Hepatocyte (in vitro differentiated cells): ENCODE data around the gene PPP2R5B. TPM values are rescaled to one million over a fixed set of nuclear protein-coding genes. Genes with fewer than 3 reads are reported as not detected.

Source experiments
- DNase-seq: peaks from one replicate; pipeline ENCODE4 v3.0.0-alpha.2; 2016; ENCODE audit warnings: low spot score
- H2AFZ ChIP-seq: fragments of 200-600 bp; sonication (generic); 2 replicates; pipeline ENCODE4 v1.6.0; 2016; ENCODE audit warnings: antibody characterized with exemption, mild to moderate bottlenecking
- H3K27ac ChIP-seq: fragments of 200-600 bp; sonication (generic); 2 replicates; pipeline ENCODE4 v1.5.1; 2016; ENCODE audit warnings: mild to moderate bottlenecking
- H3K27me3 ChIP-seq: fragments of 200-600 bp; sonication (generic); 2 replicates; pipeline ENCODE4 v1.6.1; 2016
- H3K36me3 ChIP-seq: fragments of 200-600 bp; sonication (generic); replicated peaks from 2 replicates; pipeline ENCODE4 v1.5.1; 2016; ENCODE audit warnings: low read depth; ENCODE audit not compliant: insufficient read depth
- H3K4me1 ChIP-seq: fragments of 200-600 bp; sonication (generic); 2 replicates; pipeline ENCODE4 v1.5.1; 2016; ENCODE audit warnings: mild to moderate bottlenecking, moderate library complexity; ENCODE audit not compliant: insufficient read depth
- H3K4me2 ChIP-seq: fragments of 200-600 bp; sonication (generic); 2 replicates; pipeline ENCODE4 v1.6.0; 2016
- H3K4me3 ChIP-seq: fragments of 200-600 bp; sonication (generic); 2 replicates; pipeline ENCODE4 v1.5.1; 2016; ENCODE audit warnings: mild to moderate bottlenecking
- H3K79me2 ChIP-seq: fragments of 200-600 bp; sonication (generic); 2 replicates; pipeline ENCODE4 v1.6.0; 2017; ENCODE audit warnings: mild to moderate bottlenecking
- H3K9me2 ChIP-seq: fragments of 200-600 bp; sonication (generic); replicated peaks from 2 replicates; pipeline ENCODE4 v1.6.0; 2017; ENCODE audit warnings: mild to moderate bottlenecking; ENCODE audit not compliant: insufficient read depth
- H3K9me3 ChIP-seq: fragments of 200-600 bp; sonication (generic); 2 replicates; pipeline ENCODE4 v1.5.1; 2016; ENCODE audit warnings: low read depth, mild to moderate bottlenecking
- H4K20me1 ChIP-seq: fragments of 200-600 bp; sonication (generic); 2 replicates; pipeline ENCODE4 v1.6.0; 2016; ENCODE audit warnings: mild to moderate bottlenecking; ENCODE audit not compliant: insufficient read depth, poor library complexity, severe bottlenecking
- CTCF ChIP-seq: fragments of 200-600 bp; sonication (generic); IDR thresholded peaks from 2 replicates; pipeline ENCODE4 v1.5.1; 2016; ENCODE audit warnings: antibody characterized with exemption, mild to moderate bottlenecking; ENCODE audit not compliant: poor library complexity
- EZH2 ChIP-seq: fragments of 200-600 bp; sonication (generic); IDR thresholded peaks from 2 replicates; pipeline ENCODE4 v1.6.1; 2016; ENCODE audit warnings: antibody characterized with exemption, mild to moderate bottlenecking, borderline replicate concordance
- EZH2phosphoT487 ChIP-seq: fragments of 200-600 bp; sonication (generic); IDR thresholded peaks from one replicate; pipeline ENCODE4 v1.6.1; 2018; ENCODE audit warnings: antibody characterized with exemption, mild to moderate bottlenecking, low read depth, moderate library complexity; ENCODE audit not compliant: unreplicated experiment, severe bottlenecking
- WGBS: methylation state at CpG from one replicate; pipeline ENCODE4 v1.1.6; 2016; ENCODE audit warnings: low lambda C conversion rate; ENCODE audit errors: missing lambda C conversion rate; 5-methylcytosine and 5-hydroxymethylcytosine counted together
- polyA plus RNA-seq: library from polyadenylated mRNA; unstranded; fragments of >200 nt; fragmentation: Nextera tagmentation; extraction: Ambion mirVana; gene quantifications from 2 replicates; pipeline ENCODE4 v1.2.1, GENCODE V29; 2016
- total RNA-seq: library from RNA; depleted of rRNA; stranded (reverse); fragments of >200 nt; gene quantifications from 2 replicates; pipeline ENCODE4 v1.2.3, GENCODE V29; 2014

The PPP2R5B gene
- total and polyA plus RNA-seq, 2 experiments from 2014 or later = 16.9 to 19.5 TPM

GRCh38 chr11:64881476-64881875 is 43.0 kb upstream of the PPP2R5B start:
- H3K4me1 ChIP-seq = peaks cover 23% of the 10 kb centered on the region
- H3K79me2 ChIP-seq = peaks cover 23% of the 10 kb centered on the region
- DNase-seq = no peak
- no peak overlapping the region for H2AFZ ChIP-seq
- H3K4me2 ChIP-seq = no peak overlapping the region
- TF ChIP-seq CTCF = no peak
- TF ChIP-seq EZH2phosphoT487 = no peak
- no peak for TF ChIP-seq EZH2
- H3K27ac ChIP-seq = no peak overlapping the region
- H4K20me1 ChIP-seq = peaks cover 9% of the 10 kb centered on the region
- no peaks in the 10 kb centered on the region for H3K9me3 ChIP-seq
- no peaks in the 10 kb centered on the region for H3K36me3 ChIP-seq
- no peaks in the 10 kb centered on the region for H3K9me2 ChIP-seq
- 83% methylated on average over 8 of the region's 8 CpGs for WGBS
- no peak overlapping the region for H3K4me3 ChIP-seq
- no peaks in the 10 kb centered on the region for H3K27me3 ChIP-seq

- H3K27ac ChIP-seq = no peak overlapping the region
- no peak overlapping the region for H2AFZ ChIP-seq
- TF ChIP-seq EZH2 (no peak), CTCF (no peak), EZH2phosphoT487 (no peak)
- DNase-seq = no peak
- no peak overlapping the region for H3K4me3 ChIP-seq
- H3K9me2 ChIP-seq = no peaks in the 10 kb centered on the region
- H3K36me3 ChIP-seq = no peaks in the 10 kb centered on the region
- WGBS = 84% methylated on average over 5 of the region's 5 CpGs
- H4K20me1 ChIP-seq = peaks cover 6% of the 10 kb centered on the region
- no peak overlapping the region for H3K4me2 ChIP-seq
- H3K4me1 ChIP-seq = peaks cover 21% of the 10 kb centered on the region
- peaks cover 17% of the 10 kb centered on the region for H3K79me2 ChIP-seq
- H3K9me3 ChIP-seq = no peaks in the 10 kb centered on the region
- no peaks in the 10 kb centered on the region for H3K27me3 ChIP-seq
Measured at GRCh38 chr11:64882243-64882642, 42.2 kb upstream of the PPP2R5B start.

DNA sequence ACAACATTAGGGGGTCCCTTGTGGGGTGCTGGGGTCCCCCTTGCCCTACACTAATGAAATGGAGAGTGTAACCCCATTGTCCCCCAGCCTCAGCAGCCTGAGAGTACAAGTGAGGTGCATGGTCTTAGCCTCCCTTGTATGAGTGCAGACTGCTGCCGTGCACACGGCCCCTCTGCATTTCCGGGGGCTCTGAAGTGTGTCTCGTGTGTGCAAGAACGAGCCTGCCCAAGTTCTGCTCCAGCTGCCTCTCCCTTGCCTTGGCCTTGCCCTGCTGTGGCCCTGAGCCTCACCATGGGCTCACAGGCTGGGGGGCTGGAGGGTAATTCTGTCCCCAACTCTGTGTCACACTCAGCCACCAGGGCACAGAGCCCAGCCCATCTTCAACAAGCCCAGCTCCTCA is 40.9 kb upstream of the PPP2R5B start:
- H3K4me1 ChIP-seq = peaks cover 33% of the 10 kb centered on the region
- WGBS = 87% methylated on average over 5 of the region's 5 CpGs

DNA sequence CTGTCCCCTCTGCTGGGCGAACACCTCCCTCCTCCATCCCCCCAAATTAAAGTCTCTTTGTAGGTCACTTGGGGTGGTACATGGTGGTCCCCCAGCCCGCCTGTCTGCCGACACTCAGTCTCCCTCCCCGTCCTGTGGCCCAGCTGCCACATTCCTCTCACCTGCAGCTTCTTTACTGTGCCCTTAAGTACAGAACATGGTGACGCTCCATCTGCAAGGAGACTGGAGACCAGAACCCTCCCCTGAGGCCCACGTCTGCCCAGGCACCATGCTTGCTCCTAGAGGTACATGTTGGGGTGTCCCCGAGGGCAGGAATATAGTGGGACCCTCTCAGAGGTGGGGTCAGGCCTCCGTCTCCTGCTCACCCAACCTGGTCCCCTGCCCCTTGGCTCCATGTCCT is 40.5 kb upstream of the PPP2R5B start:
- Histone ChIP-seq H3K4me1 (peaks cover 36% of the 10 kb centered on the region), H3K4me3 (no peak overlapping the region)
- 89% methylated on average over 8 of the region's 8 CpGs for WGBS

More for the DNA sequence above, 40.9 kb upstream of the PPP2R5B start:
- H3K9me3 ChIP-seq = no peaks in the 10 kb centered on the region
- H3K36me3 ChIP-seq = no peaks in the 10 kb centered on the region
- DNase-seq = no peak
- no peaks in the 10 kb centered on the region for H3K9me2 ChIP-seq
- peaks cover 6% of the 10 kb centered on the region for H3K79me2 ChIP-seq
- no peaks in the 10 kb centered on the region for H3K27me3 ChIP-seq
- H4K20me1 ChIP-seq = no peaks in the 10 kb centered on the region
- no peak overlapping the region for H2AFZ ChIP-seq
- TF ChIP-seq EZH2phosphoT487 = no peak
- no peak overlapping the region for H3K4me2 ChIP-seq
- H3K27ac ChIP-seq = no peak overlapping the region
- no peak overlapping the region for H3K4me3 ChIP-seq

More for the DNA sequence above, 40.5 kb upstream of the PPP2R5B start:
- no peak for TF ChIP-seq EZH2
- no peak for TF ChIP-seq EZH2phosphoT487
- TF ChIP-seq CTCF = no peak
- no peak overlapping the region for H3K27ac ChIP-seq
- no peak overlapping the region for H3K4me2 ChIP-seq
- no peaks in the 10 kb centered on the region for H3K36me3 ChIP-seq
- no peaks in the 10 kb centered on the region for H3K9me3 ChIP-seq
- H3K27me3 ChIP-seq = no peaks in the 10 kb centered on the region
- H3K79me2 ChIP-seq = peaks cover 5% of the 10 kb centered on the region
- no peaks in the 10 kb centered on the region for H3K9me2 ChIP-seq
- DNase-seq = no peak
- H4K20me1 ChIP-seq = no peaks in the 10 kb centered on the region
- H2AFZ ChIP-seq = no peak overlapping the region
